ENCODE data around the gene NDRG2.

NDRG2 gene

GRCh38 chr14:21023174-21023573, 1.7 kb downstream of the NDRG2 start:
- H3K9ac ChIP-seq (ENCODE audit: low read length) = no peak overlapping the region
- no peaks in the 10 kb centered on the region for H3K79me2 ChIP-seq (ENCODE audit: insufficient read depth, low read length)
- no peak overlapping the region for H3K4me3 ChIP-seq (ENCODE audit: insufficient read depth, low read length, poor library complexity, severe bottlenecking)
- no peaks in the 10 kb centered on the region for H4K20me1 ChIP-seq (ENCODE audit: low read depth, low read length)
- H3K9me3 ChIP-seq (ENCODE audit: insufficient read depth, low read length) = no peaks in the 10 kb centered on the region
- no peaks in the 10 kb centered on the region for H3K9me2 ChIP-seq (replicated peaks; ENCODE audit: insufficient read depth, low read length)
- H3K4me2 ChIP-seq (ENCODE audit: low read depth, low read length, poor library complexity, severe bottlenecking) = no peak overlapping the region
- no peaks in the 10 kb centered on the region for H3K27me3 ChIP-seq (ENCODE audit: low read length)
- H3F3A ChIP-seq (ENCODE audit: insufficient read depth) = no peaks in the 10 kb centered on the region
- no peak overlapping the region for H3K27ac ChIP-seq (ENCODE audit: low read depth, low read length)
- no peak overlapping the region for H2AFZ ChIP-seq (ENCODE audit: low read depth, low read length, severe bottlenecking)
- TF ChIP-seq, protein P1, sequence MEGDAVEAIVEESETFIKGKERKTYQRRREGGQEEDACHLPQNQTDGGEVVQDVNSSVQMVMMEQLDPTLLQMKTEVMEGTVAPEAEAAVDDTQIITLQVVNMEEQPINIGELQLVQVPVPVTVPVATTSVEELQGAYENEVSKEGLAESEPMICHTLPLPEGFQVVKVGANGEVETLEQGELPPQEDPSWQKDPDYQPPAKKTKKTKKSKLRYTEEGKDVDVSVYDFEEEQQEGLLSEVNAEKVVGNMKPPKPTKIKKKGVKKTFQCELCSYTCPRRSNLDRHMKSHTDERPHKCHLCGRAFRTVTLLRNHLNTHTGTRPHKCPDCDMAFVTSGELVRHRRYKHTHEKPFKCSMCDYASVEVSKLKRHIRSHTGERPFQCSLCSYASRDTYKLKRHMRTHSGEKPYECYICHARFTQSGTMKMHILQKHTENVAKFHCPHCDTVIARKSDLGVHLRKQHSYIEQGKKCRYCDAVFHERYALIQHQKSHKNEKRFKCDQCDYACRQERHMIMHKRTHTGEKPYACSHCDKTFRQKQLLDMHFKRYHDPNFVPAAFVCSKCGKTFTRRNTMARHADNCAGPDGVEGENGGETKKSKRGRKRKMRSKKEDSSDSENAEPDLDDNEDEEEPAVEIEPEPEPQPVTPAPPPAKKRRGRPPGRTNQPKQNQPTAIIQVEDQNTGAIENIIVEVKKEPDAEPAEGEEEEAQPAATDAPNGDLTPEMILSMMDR (IDR thresholded peaks at IDR 0.05; ENCODE audit: insufficient read depth, low read length, poor library complexity, severe bottlenecking) = no peak
- TF ChIP-seq EZH2phosphoT487 (conservative IDR thresholded peaks at IDR 0.05; ENCODE audit: low read length) = no peak
- H3K36me3 ChIP-seq (ENCODE audit: low read length) = no peaks in the 10 kb centered on the region

GRCh38 chr14:21022686-21023085, 2.2 kb downstream of the NDRG2 start:
- TF ChIP-seq, protein P1 (IDR thresholded peaks at IDR 0.05; ENCODE audit: insufficient read depth, low read length, poor library complexity, severe bottlenecking) = no peak
- TF ChIP-seq EZH2phosphoT487 (conservative IDR thresholded peaks at IDR 0.05; ENCODE audit: low read length) = no peak
- Histone ChIP-seq H4K20me1 (ENCODE audit: low read depth, low read length) (no peaks in the 10 kb centered on the region), H3K27ac (ENCODE audit: low read depth, low read length) (no peak overlapping the region), H3F3A (ENCODE audit: insufficient read depth) (no peaks in the 10 kb centered on the region), H3K9me2 (replicated peaks; ENCODE audit: insufficient read depth, low read length) (no peaks in the 10 kb centered on the region), H3K4me2 (ENCODE audit: low read depth, low read length, poor library complexity, severe bottlenecking) (no peak overlapping the region), H3K9me3 (ENCODE audit: insufficient read depth, low read length) (no peaks in the 10 kb centered on the region), H3K79me2 (ENCODE audit: insufficient read depth, low read length) (no peaks in the 10 kb centered on the region), H2AFZ (ENCODE audit: low read depth, low read length, severe bottlenecking) (no peak overlapping the region), H3K9ac (ENCODE audit: low read length) (no peak overlapping the region), H3K36me3 (ENCODE audit: low read length) (no peaks in the 10 kb centered on the region), H3K27me3 (ENCODE audit: low read length) (no peaks in the 10 kb centered on the region), H3K4me3 (ENCODE audit: insufficient read depth, low read length, poor library complexity, severe bottlenecking) (no peak overlapping the region)

DNA sequence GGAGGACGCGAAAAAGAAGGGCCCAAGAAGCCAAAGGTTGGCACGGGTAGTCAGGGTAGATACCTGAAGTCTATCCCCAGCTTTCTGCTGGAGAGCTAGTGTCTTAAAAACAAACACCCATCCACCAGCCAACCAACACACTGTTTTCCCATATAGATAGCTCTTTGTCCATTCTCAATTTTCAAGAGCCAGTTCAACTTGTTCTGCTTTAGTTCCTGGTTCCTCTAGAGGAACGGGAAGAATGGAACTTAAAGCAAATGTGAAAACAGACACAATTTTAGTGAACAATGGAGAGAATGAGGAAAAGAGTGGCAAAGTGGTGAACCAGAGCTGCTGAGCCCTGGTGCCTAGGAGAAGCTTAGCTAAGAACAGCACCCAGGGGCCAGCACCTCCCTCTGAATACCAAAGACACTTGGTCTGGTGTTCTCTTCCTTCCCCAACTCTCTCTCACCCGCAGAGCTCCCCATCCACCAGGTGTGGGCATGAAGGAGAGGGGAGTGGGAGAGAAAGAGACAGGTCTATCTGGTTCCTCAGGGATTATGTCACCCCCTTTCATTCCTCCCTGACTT, 3.8 kb downstream of the NDRG2 start:
- TF ChIP-seq EZH2phosphoT487 (conservative IDR thresholded peaks at IDR 0.05; ENCODE audit: low read length) = no peak
- TF ChIP-seq, protein P1 (IDR thresholded peaks at IDR 0.05; ENCODE audit: insufficient read depth, low read length, poor library complexity, severe bottlenecking) = no peak
- Histone ChIP-seq H3K79me2 (ENCODE audit: insufficient read depth, low read length) (no peaks in the 10 kb centered on the region), H3K9me2 (replicated peaks; ENCODE audit: insufficient read depth, low read length) (no peaks in the 10 kb centered on the region), H2AFZ (ENCODE audit: low read depth, low read length, severe bottlenecking) (no peak overlapping the region), H3K36me3 (ENCODE audit: low read length) (no peaks in the 10 kb centered on the region), H3K27ac (ENCODE audit: low read depth, low read length) (no peak overlapping the region), H3K4me3 (ENCODE audit: insufficient read depth, low read length, poor library complexity, severe bottlenecking) (no peak overlapping the region), H3K27me3 (ENCODE audit: low read length) (no peaks in the 10 kb centered on the region), H3F3A (ENCODE audit: insufficient read depth) (no peaks in the 10 kb centered on the region), H4K20me1 (ENCODE audit: low read depth, low read length) (no peaks in the 10 kb centered on the region), H3K9me3 (ENCODE audit: insufficient read depth, low read length) (no peaks in the 10 kb centered on the region), H3K9ac (ENCODE audit: low read length) (no peak overlapping the region), H3K4me2 (ENCODE audit: low read depth, low read length, poor library complexity, severe bottlenecking) (no peak overlapping the region)
